Adrenal gland (tissue), 19 donors: ENCODE data around the gene FASTK. TPM values are rescaled to one million over a fixed set of nuclear protein-coding genes. Genes with fewer than 3 reads are reported as not detected.

ENCODE experiments used
- DNase-seq, 7 donors: peaks; one replicate each; pipeline ENCODE4 v3.0.0-alpha.2; 2019 to 2020
- H3K27ac ChIP-seq, 5 donors: fragments of 200-600 bp; sonication (generic) in 4 of 5; 1 replicate in 3 of 5; 2 replicates in 2 of 5; pipeline versions ENCODE4 v1.5.1 to v1.8.0; 2016 to 2020; ENCODE audit warnings: mild to moderate bottlenecking in 1 of 5
- H3K27me3 ChIP-seq: fragments of 200-600 bp; 2 replicates; pipeline ENCODE4 v1.8.0; 2021
- H3K36me3 ChIP-seq, 2 donors: fragments of 200-600 bp; replicated peaks in 1 of 2; 1 replicate in 1 of 2; 2 replicates in 1 of 2; pipeline versions ENCODE4 v1.5.1 to v1.8.0; 2018 to 2022
- H3K4me1 ChIP-seq, 2 donors: fragments of 200-600 bp; replicated peaks in 1 of 2; 1 replicate in 1 of 2; 2 replicates in 1 of 2; pipeline versions ENCODE4 v1.5.1 to v1.8.0; 2018 to 2021
- H3K4me3 ChIP-seq, 4 donors: fragments of 200-600 bp; sonication (generic) in 3 of 4; one replicate each; pipeline ENCODE4 v1.5.1; 2016 to 2018
- H3K9me3 ChIP-seq, 3 donors: fragments of 200-600 bp; sonication (generic) in 1 of 3; replicated peaks in 1 of 3; 1 replicate in 2 of 3; 2 replicates in 1 of 3; pipeline versions ENCODE4 v1.5.1 to v1.8.0; 2016 to 2021
- CTCF ChIP-seq, 6 experiments: fragments of 450-650 bp in 4 of 6; fragments of 200-600 bp in 2 of 6; sonication (generic) in 1 of 6; IDR thresholded peaks; 1 replicate in 5 of 6; 2 replicates in 1 of 6; pipeline versions ENCODE4 v1.5.1 to v1.8.0; 2016 to 2021; ENCODE audit warnings: antibody characterized with exemption in 6 of 6, mild to moderate bottlenecking in 2 of 6, moderate library complexity in 1 of 6
- POLR2A ChIP-seq, 2 donors: fragments of 450-650 bp; IDR thresholded peaks; one replicate each; pipeline ENCODE4 v1.6.1; 2017; ENCODE audit warnings: antibody characterized with exemption in 2 of 2, mild to moderate bottlenecking in 2 of 2, moderate library complexity in 1 of 2
- WGBS, 4 donors: extraction: QIAGEN DNeasy Blood & Tissue Kit in 2 of 4; methylation state at CpG; one replicate each; pipeline versions ENCODE4 v1.1.5 to v1.1.7; 2013 to 2017; 5-methylcytosine and 5-hydroxymethylcytosine counted together
- intact Hi-C, 2 donors: fragments of 100-400 bp; cut with DNase I; formaldehyde crosslinking; loops; one replicate each; pipeline versions ENCODE4 v1.14.1 to v1.15.0; 2022 to 2023
- long read RNA-seq, 10 donors: library from polyadenylated mRNA in 3 of 10; unstranded in 2 of 10; stranded (forward) in 1 of 10; transcript quantifications; one replicate each; pipeline ENCODE4 v2.0.0 and lab custom pipeline, GENCODE V29; 2021 to 2026
- polyA plus RNA-seq, 3 donors: library from polyadenylated mRNA; stranded (reverse); fragments of 200-250 nt in 2 of 3; fragments of 350-450 nt in 1 of 3; fragmentation: Illumina TruSeq in 1 of 3; extraction: RNeasy Lipid Tissue Mini Kit (QIAGEN cat#74804) in 1 of 3; gene quantifications; one replicate each; pipeline ENCODE4 v1.2.3, GENCODE V29; 2013 to 2014
- total RNA-seq, 9 donors: library from RNA; depleted of rRNA in 4 of 9; stranded (reverse); fragments of >200 nt in 4 of 9; fragments of 120-200 nt in 1 of 9; fragmentation: NEBNext Ultra II Directional in 1 of 9; extraction: Animal tissue kit (Norgen Biotek cat#: 25700) in 1 of 9; gene quantifications; one replicate each; pipeline versions ENCODE4 v1.1.0 to v1.2.4, GENCODE V29; 2013 to 2023
- donor health status: healthy with polysubstance abuse.
- donor health status: Bipolar disorder and iron deficiency.
- donor health status: DM: yes; HTN: yes; CAD: no.
- donor health status: DM: no; HTN: no; CAD: no.
- donor health status: DM: no; HTN: no; CAD: no.
- donor health status: DM: yes; HTN: yes; CAD: no.

The FASTK gene
- 100 to 1,000 TPM in 1 of 9 donors, 10 to 100 TPM in 8; 42.0 to 112 (median 82.8) TPM for total RNA-seq
- 100 to 1,000 TPM in 2 of 3 donors, 10 to 100 TPM in 1; 21.4 to 516 (median 281) TPM for polyA plus RNA-seq
- long read RNA-seq, donor 1, transcript FASTK-201 (10 exons, 1,827 nt) = major isoform, 27 of 181 reads
- long read RNA-seq, donor 1, partial matches to known transcripts = 147 of 181 reads
- long read RNA-seq, donor 1, other reads (novel, unspliced or antisense) = 0 of 181 reads
- long read RNA-seq, donor 2, transcript FASTK-201 (10 exons, 1,827 nt) = major isoform, 21 of 92 reads
- long read RNA-seq, donor 2, partial matches to known transcripts = 70 of 92 reads
- long read RNA-seq, donor 2, other reads (novel, unspliced or antisense) = 0 of 92 reads
- long read RNA-seq, donor 3, transcript FASTK-201 (10 exons, 1,827 nt) = major isoform, 7 of 36 reads
- long read RNA-seq, donor 3, partial matches to known transcripts = 23 of 36 reads
- long read RNA-seq, donor 3, other reads (novel, unspliced or antisense) = 0 of 36 reads
- long read RNA-seq, donor 4, transcript FASTK-202 (9 exons, 1,402 nt) = minor isoform, 5 of 71 reads
- long read RNA-seq, donor 4, transcript FASTK-201 (10 exons, 1,827 nt) = major isoform, 46 of 71 reads
- long read RNA-seq, donor 4, transcript FASTK-212 (10 exons, 1,764 nt) = minor isoform, 6 of 71 reads
- long read RNA-seq, donor 4, partial matches to known transcripts = 6 of 71 reads
- long read RNA-seq, donor 4, other reads (novel, unspliced or antisense) = 6 of 71 reads
- long read RNA-seq, donor 5, transcript FASTK-201 (10 exons, 1,827 nt) = major isoform, 135 of 273 reads
- long read RNA-seq, donor 5, transcript FASTK-212 (10 exons, 1,764 nt) = minor isoform, 7 of 273 reads
- long read RNA-seq, donor 5, transcript FASTK-202 (9 exons, 1,402 nt) = minor isoform, 11 of 273 reads
- long read RNA-seq, donor 5, partial matches to known transcripts = 32 of 273 reads
- long read RNA-seq, donor 5, other reads (novel, unspliced or antisense) = 85 of 273 reads
- long read RNA-seq, donor 6, transcript FASTK-201 (10 exons, 1,827 nt) = major isoform, 16 of 25 reads
- long read RNA-seq, donor 6, partial matches to known transcripts = 4 of 25 reads
- long read RNA-seq, donor 6, other reads (novel, unspliced or antisense) = 2 of 25 reads
- long read RNA-seq, donor 7, transcript FASTK-201 (10 exons, 1,827 nt) = major isoform, 10 of 67 reads
- long read RNA-seq, donor 7, partial matches to known transcripts = 53 of 67 reads
- long read RNA-seq, donor 7, other reads (novel, unspliced or antisense) = 0 of 67 reads
- long read RNA-seq, donor 8, transcript FASTK-201 (10 exons, 1,827 nt) = major isoform, 33 of 152 reads
- long read RNA-seq, donor 8, partial matches to known transcripts = 112 of 152 reads
- long read RNA-seq, donor 8, other reads (novel, unspliced or antisense) = 0 of 152 reads
- long read RNA-seq, donor 9, transcript FASTK-201 (10 exons, 1,827 nt) = major isoform, 7 of 30 reads
- long read RNA-seq, donor 9, partial matches to known transcripts = 19 of 30 reads
- long read RNA-seq, donor 9, other reads (novel, unspliced or antisense) = 0 of 30 reads
- long read RNA-seq, donor 10, transcript FASTK-201 (10 exons, 1,827 nt) = major isoform, 15 of 82 reads
- long read RNA-seq, donor 10, partial matches to known transcripts = 61 of 82 reads
- long read RNA-seq, donor 10, other reads (novel, unspliced or antisense) = 0 of 82 reads

GRCh38 chr7:151080522-151081169, at the start of gene FASTK:
Gene FASTK, minus strand, starts transcription at chr7:151080809. Its CDS starts 43 bp downstream, at chr7:151080766.
- WGBS, 4 donors = 0 to 1% (median 1%) methylated on average over 47 to 66 of the region's 66 CpGs; no CpG with 5 or more reads in 1 of the 4 donors
- intact Hi-C loops = no loop called here
- Histone ChIP-seq H3K9me3 (no peaks in the 10 kb centered on the region), H3K4me1 (peaks cover 39 to 61% of the 10 kb centered on the region in 2 donors), H3K4me3 (peak within 1 kb of the TSS; percentile 55 to 89 (median 79)), H3K27ac (peak within 1 kb of the TSS; percentile 69 to 96 (median 90)), H3K36me3 (no peaks in the 10 kb centered on the region), H3K27me3 (no peaks in the 10 kb centered on the region)
- peak; percentile 91 to 95 (median 92) for DNase-seq
- TF ChIP-seq POLR2A (IDR thresholded peaks at IDR 0.05) (peak; percentile 49 to 84), CTCF (IDR thresholded peaks at IDR 0.05) (no peak)

- Histone ChIP-seq H3K9me3 (no peaks in the 10 kb centered on the region), H3K4me3 (no peak overlapping the region), H3K4me1 (peaks cover 0 to 5% of the 10 kb centered on the region in 2 donors), H3K27ac (no peak overlapping the region), H3K36me3 (peaks cover 0 to 62% of the 10 kb centered on the region in 2 donors), H3K27me3 (no peaks in the 10 kb centered on the region)
- no peak for DNase-seq
- intact Hi-C loops = loop anchor here (10.0 kb wide), 1 partner anchor 175 kb away; no protein-coding TSS in a partner anchor
- TF ChIP-seq POLR2A (IDR thresholded peaks at IDR 0.05) (no peak), CTCF (IDR thresholded peaks at IDR 0.05) (no peak)
- 95 to 97% (median 96%) methylated on average over 5 to 9 of the region's 9 CpGs for WGBS, 4 donors
These were observed 49.5 kb upstream of the FASTK start for GRCh38 chr7:151129960-151130591.
